GM18519 (cell line): ENCODE measurements around the gene ATP5PD.

Experiments
- ATAC-seq: cut with Tn5 transposase; IDR thresholded peaks from one replicate; pipeline ENCODE4 v1.9.1; 2021; ENCODE audit warnings: mild to moderate bottlenecking, moderate library complexity; ENCODE audit not compliant: unreplicated experiment, low FRiP score

ATP5PD gene

DNA sequence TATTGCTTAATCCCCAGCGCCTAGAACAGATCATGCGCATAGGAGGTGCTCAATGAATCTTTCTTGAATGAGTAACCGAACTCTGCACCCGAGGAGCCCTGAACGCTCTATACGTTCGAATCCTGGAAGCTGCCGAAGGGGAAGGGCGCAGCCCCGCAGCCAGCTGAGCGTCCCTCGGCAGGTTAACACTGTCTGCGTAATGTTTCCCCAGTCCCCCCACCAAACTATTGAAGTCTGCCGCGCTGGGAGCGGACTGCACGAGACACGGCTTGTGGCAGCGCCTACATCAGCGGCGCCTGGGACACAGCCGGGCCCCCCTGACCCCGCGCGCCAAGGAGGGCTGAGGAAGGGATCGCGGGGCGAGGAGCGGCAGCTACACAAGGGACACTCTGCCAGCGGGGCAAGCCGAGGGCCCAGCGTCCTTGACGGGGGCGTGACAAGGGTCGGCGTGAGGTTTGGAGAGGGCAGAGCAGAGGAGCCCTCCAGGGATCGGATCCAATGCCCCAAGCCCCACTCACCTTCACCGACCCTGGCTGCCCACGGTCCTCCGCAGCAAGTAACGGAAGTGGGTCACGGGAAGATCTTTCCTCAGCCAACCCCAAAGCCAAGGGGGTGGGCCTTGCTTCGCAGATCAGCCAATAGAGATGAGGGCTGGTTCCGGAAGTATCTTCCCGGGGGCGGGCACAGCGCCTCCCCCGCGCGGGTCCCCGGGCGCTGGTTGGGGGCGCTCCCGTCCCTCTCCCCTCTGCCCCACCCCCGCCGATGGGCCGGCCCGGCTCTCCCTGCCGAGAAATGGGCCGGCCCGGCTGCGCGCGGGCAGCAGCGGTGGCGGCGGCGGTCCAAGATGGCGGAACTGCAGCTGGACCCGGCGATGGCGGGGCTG lies at the start of gene ATP5PD, which contains the start of gene KCTD2:
Gene ATP5PD (minus strand): TSS at position 563 of the 883 bp plus-strand sequence. CDS start 4,319 bp downstream, outside the sequence.
Gene KCTD2 (plus strand): TSS at position 819 of the 883 bp plus-strand sequence. CDS start 26 bp downstream, at position 845.
- peak; percentile 87 for ATAC-seq

DNA sequence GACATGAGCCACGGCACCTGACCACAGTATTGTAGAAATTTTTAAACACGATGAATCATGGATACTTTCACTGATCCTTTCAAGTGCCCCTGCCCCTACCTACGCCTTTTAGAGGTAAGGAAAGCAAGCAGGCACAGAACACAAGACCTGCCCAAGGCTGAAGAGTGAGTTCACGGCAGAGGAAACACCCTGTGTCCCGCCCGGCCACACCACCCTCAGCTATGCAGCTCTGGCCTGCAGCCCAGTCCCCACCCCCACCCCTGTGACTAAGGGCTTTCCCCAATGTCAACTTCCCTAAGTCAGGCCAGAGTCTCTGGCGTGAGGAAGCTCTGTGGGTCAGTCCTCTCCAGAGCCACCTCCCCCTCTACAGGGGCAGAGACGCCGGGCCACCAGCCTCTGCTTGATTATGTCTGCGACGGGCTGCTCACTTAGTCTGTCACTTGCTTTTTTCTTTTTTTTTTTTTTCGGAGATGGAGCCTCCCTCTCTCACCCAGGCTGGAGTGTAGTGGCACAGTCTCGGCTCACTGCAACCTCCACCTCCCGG lies 49.4 kb upstream of the ATP5PD start:
- no peak for ATAC-seq

DNA sequence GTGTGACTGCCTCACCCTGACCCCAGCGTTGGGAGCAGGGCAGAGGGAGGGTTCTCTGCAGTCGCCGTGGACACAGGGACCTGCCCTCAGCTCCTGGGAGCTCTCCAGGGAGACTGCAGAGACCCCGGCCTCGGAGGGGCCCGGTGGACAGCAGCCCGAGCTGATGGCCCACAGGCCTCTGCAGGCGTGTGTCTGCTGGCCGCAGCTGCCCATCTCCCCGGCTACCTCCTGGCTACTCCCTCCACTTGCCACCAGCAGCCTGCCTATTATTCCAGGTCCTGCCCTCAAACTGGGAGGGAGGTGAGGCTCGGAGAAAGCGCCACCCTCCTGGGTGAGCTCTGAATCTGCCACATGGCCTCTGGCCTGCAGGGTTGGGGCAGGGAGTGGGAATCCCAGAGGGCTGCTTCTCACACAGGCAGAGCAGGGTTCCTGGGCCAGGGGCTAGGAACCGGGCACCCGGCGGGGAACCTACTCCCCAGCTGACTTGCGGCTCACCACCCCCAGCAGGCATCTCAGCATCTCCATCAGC lies 48.2 kb upstream of the ATP5PD start:
- ATAC-seq, result no peak

DNA sequence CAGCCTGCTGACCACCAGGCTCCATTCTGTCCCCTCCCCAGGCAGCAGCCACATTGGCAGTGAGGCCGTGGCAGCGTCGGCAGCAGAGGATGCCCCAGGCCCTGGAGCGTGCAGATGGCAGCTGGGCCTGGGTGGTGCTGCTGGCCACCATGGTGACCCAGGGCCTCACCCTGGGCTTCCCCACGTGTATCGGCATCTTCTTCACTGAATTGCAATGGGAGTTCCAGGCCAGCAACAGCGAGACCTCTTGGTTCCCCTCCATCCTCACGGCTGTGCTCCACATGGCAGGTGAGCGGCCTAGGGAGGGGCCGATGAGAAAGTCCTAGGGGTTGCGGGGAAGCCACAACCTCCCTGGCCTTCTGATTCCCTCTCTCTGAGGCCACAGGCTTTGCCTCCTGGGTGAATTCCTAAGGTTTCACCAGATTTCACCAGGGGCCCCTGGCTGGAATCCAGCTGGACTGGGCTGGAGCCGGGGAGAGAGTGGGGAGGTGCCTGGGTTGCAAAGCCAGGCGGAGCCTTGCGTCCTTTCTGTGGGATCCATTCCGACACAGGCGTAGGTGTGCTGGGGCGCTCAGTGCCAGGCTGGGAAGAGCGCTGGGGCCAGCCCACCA lies 46.9 kb upstream of the ATP5PD start:
- ATAC-seq, result no peak

DNA sequence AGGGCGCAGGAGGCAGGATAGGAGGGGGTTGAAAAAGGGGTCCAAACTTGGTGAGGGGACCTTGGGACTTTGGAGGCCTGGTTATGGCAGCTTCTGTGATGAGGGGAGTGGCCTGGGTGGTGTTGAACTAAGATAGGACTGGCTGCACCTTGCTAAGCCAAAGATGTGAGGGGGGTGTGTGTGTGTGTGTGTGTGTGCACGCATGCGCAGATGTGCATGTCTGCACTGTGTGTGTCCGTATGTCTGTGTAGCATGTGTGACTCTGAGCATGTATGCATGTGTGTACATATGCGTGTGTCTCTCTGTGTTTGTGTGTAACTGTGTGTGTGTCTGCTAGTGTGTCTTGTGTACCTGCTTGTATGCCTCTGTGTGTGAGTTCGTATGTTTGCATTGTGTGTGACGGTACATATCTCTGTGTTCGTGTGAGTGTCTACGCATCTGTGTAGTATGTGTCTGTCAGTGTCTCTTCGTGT lies 45.1 kb upstream of the ATP5PD start:
- ATAC-seq, result no peak

DNA sequence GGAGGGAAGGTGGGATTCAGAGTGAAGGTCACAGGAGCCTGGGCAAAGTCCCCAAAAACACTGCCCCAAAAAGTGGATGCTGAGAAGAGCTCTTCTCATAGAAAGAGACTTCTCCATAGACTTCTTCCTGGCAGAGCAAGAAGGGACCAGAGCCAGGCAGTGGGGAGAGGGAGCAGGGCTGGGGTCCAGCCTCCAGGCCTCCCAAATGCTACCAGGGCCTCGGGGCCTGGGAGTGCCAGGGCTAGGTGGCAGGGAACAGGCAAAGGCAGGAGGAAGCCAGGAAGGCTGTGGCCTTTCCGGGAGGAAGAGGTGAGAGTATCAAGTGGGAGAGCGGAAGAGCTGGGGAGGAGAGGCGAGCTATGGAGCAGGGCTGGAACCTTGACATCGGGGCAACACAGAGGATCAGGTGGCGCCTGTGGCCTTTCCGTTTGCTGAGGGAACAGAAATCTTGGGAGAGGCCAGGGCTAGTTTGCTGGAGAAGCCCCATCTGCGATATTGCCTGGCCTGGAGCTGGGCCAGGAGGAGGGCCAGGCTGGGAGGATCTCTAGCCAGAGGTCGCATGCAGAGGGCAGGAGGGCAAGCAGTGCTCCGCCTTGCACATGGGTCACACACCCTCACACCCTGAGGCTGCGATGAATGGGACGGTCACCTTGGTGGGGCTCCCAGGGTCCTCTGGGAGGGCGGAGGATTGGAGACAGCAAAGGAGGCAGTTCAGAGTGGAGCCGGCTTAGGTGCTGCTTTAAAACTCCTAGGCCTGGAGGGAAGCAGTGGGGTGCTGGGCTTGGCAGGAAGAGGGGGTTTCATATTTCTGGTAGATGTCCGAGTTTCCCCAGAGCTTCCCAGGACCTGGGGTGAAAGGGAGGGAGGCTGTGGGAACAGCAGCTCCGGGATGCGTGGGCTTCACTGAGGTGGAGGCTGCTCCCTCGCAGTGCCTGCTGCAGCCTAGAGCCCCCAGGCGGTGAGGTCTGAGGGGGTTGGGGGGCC lies 44.4 kb upstream of the ATP5PD start:
- ATAC-seq, result no peak

DNA sequence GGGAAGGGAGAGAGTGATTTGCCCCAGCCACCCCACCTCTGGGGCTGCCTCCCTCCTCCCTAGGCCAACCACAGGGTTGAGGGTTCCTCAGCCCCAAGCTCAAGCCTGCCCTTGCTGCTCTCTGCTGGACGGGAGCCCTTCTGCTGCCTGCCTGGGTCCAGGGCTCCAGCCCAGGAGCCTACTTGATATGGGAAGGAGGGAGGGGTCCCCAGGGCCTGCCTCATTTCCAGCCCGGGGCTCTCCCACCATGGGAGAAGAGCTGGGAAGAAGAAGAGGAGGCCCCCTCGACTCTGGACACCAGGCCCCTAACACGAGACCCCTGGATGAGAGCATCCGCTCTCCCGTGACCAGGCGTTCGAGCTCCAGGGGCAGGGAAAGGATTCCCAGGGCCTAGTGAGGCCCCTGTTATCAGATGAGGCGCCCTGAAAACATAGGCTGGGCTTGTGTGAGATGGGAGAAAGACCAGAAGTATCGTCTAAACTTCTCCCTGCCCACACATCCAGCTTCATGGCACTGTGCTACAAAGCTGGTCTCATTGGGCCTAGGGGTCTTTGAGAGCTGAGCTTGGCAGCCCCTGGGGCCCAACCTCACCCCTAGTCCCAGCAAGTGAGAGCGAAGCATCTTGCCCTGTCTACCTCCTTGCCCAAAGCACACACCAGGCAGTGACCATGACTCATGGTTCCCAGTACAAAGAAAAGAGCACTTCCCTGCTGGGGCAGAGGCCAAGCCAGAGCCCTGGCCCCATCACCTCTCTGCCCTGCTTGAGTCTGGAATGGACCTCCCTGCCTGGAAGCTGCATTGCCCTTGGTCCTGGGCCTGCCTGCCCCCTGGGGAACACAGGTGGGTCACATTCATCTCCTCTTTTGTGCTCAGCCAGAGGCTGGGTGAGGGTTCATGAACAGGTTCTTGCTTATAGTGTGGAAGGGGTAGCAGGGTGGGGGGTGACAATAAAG lies 42.0 kb upstream of the ATP5PD start:
- ATAC-seq, result no peak

DNA sequence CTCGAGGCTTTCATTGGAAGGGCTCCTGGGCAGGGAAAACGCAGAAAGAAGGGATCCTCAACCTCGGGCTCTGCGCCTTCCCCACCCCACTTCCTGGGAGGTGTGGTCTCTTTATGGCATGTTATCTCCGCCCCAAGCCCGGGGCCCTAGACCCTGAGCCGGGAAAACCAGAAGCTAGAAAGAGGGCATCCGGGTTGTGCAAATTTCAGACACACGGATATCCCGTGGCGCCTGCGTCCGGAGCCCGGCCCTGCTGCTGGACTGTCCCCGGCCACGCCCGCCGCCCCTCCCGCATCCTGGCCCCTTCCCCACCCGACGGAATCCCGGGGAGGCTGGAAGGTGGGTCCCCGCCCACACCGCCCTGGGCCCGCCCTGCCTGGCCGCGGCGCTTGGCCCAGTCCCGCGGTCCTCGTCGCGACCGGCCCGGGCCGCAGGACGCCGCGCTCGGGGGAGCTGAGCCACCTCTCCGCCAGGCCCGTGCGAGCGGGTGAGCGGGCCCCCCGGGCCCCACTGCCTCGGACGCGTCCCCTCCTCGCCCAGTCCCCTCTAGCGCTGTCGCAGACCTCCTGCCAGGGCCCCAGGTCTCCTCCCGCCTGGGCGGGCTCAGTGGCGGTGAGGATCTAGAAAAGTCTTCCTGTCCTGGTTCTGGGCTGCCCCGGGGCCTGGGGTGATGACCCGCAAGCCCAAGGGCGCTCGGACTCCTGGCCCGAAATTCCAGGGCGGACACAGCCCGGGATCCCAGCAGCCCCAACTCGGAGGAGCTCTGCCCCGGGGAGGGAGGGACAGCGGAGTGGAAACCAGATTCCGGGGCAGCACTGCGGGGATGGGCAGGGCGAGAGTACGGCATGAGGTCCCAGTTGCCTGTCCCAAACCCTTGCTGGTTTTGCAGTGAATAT lies 41.0 kb upstream of the ATP5PD start, which contains the start of gene SLC16A5:
Gene SLC16A5 (plus strand): TSS at position 397 of the 896 bp plus-strand sequence. CDS start 5,683 bp downstream, outside the sequence.
- ATAC-seq, result no peak

DNA sequence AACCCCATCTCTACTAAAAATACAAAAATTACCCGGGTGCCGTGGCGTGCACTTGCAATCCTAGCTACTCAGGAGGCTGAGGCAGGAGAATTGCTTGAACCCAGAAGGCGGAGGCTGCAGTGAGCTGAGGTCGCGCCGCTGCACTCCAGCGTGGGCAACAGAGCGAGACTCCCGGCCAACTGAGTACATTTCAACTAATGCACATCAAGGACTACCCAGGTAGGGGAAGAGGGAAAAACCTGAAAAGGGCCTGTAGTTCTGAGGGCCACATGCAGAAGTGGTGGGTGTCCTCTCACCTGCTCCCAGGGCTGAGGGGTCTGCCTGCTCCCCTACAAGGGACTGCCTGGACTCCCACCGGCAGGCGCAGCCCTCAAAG lies 40.4 kb upstream of the ATP5PD start:
- no peak for ATAC-seq

DNA sequence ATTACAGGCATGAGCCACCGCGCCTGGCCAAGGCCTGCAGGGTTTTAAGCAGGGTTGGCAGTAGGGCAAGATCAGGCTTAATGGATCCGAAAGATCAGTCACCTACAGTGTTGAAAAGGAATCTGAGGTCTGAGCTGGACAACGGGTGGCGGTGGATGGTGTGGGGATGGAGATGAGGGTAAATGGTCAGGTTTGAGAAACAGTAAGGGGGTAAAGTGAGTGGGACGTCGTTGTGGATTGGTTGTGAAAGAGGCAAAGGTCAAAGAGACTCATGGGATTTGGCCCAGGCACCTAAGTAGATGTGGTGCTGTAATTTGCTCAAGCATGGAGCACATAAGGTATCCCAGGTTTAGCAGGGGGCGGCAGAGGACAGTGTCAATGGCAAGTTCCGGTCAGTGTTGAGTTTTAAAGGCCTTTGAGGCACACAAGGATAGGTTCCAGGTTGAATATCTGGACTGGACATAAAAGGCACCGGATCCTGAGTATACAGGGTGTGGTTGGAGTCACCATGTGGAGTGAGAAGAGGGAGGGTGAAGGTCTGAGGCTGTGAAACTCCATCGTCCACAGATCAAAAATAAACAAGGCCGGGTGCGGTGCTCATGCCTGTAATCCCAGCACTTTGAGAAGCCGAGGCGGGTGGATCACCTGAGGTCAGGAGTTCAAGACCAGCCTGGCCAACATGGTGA lies 39.9 kb upstream of the ATP5PD start:
- ATAC-seq, result no peak

DNA sequence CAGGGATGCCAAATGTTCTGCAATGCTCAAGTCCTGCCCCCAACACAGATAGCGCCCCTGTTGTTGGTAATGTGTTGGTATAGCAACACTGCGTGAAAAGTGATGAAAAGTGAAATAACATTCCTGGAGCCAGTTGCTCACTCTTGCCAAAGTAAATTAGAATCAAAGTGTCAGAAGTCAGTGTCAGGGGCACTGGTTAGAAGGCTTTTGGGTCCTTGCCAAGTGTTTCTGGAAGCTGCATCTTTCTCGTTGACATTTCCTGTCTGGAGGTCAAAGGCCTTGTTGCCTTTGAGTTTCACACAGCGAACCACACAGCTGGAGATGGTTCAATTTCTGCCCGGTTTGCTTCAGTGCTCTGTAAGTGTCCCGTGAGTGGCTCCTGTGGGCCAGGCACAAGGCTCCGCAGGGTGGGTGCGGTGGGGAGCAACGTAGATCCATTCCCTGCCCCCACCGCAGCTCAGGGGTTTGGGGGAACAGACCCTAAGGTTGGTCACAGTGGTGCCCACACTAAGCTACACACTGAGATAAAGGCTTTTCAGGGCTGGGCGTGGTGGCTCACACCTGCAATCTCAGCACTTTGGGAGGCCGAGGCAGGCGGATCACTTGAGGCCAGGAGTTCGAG lies 37.4 kb upstream of the ATP5PD start:
- no peak for ATAC-seq

DNA sequence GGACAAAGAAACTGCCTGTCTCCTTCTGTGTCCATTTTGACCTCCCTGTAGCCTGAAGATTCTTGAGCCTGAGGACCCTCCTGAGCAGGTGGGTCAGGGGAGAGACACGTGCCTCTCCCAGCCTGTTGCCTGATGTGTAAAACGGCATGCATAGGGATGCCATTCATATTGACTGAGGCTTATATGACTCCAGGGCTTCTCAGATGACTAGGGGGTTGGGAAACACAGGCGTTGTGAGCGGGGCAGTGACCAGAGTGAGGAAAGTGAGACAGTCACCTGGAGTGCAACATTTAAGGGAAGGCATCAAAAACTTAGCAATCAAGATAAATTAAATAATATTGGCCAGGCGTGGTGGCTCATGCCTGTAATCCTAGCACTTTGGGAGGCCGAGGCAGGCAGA lies 35.9 kb upstream of the ATP5PD start:
- ATAC-seq, result no peak

DNA sequence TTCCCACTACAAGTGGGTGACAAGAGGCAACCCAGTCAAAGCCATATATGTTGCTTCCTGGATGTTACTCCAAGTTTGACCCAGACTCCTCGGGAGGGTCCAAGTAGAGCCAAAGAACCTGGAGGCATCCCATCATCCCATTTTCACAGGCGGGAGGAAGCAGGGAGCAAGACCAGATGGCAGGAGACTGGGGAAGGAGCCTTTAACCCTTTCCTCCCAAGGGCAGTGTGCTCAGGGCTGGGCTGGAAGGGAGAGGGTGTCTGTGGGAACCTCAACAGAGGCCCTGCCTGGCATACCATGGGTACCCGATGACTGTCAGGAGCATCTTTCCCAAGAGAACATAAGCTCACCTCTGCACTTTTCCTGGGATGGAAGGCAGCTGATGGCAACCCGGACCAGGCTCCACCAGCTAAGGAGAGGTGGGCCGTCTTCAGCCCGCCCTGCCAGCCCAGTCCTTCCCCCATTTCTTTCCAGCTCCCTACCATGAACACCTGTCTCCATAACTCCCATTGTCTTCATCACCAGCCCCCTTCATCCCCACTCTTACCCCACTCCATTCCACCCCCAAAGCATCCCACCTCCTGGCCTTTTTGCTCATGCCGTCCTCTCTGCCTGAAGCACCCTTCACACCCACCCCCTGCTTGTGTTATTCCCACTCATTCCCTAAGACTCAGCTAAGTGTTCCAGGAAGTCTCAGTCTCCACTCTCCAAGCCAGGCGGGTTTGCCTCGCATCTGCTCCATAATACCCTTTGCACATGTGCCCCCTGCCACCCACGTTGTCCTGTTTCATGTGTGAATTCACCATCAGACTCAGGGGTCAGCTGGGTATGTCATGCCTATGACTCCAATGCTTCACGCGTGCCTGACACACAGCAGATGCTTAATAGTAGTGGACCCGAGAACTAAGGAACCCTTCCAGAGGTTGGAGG lies 35.1 kb upstream of the ATP5PD start:
- no peak for ATAC-seq

DNA sequence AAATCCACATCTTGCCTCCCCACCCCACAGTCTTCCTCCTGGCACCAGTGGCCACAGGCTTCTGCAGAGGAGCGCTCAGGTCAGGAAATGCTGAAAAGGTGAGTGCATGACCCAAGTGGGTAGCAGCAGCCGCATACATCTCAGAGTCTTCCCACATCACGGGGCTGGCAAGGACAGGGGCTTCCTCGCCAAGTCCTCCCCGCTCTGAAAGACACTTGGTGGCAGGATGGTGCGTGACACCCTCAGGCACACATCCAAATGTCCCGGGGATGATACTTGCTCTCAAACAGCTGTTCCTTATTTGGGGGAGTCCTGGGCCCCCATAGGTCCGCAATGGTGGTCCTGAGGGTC lies 32.2 kb upstream of the ATP5PD start:
- no peak for ATAC-seq

DNA sequence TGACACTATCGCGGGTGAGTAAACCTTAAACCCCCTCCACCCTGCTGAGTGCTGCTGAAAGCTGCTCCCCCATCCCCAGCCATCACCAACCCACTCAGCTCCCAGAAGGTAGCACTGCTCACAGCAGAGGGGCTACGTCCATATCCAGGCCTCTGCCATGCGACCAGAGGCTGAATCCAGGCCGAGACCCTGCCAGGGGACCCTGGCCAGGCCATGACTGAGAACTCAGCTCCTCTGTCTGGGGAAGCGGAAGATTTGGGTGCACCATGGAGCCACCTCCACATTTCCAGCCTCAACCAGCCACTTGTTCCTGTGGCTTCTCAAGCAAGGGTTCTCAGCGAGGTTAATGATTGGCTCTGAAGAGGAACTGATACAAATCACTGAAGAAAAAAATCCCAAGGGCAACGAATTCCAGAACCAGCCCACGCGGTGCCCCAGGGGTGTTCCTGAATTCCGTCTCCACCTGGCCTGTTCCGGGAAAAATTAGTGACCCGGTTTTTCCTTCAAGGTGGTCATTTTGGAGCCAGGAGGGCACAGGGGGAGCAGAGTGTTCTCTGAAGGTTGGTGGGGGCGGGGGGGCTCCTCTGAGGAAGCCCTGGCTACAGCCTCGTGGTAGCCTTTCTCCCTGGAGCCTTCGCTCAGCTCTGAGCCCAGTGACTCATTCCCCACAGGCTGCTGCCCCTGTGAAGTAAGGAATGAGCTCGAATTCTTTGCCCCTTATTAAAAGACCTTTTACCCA lies 31.7 kb upstream of the ATP5PD start:
- ATAC-seq, result no peak
